Upper lobe of right lung (tissue), 1 donor: ENCODE data around the gene OR2F2. TPM values are rescaled to one million over a fixed set of nuclear protein-coding genes. Genes with fewer than 3 reads are reported as not detected.

Source experiments
- ATAC-seq: fragments of 200-7000 bp; cut with Tn5 transposase; one replicate; pipeline ENCODE4 v1.9.1; 2020; ENCODE audit warnings: mild to moderate bottlenecking, moderate library complexity
- DNase-seq: peaks from one replicate; pipeline ENCODE4 v3.0.0-alpha.2; 2020
- H3K27ac ChIP-seq: fragments of 200-600 bp; one replicate; pipeline ENCODE4 v1.8.0; 2022
- H3K27me3 ChIP-seq: fragments of 200-600 bp; one replicate; pipeline ENCODE4 v1.8.0; 2022; ENCODE audit warnings: mild to moderate bottlenecking
- H3K36me3 ChIP-seq: fragments of 200-600 bp; one replicate; pipeline ENCODE4 v1.8.0; 2022
- H3K4me1 ChIP-seq: fragments of 200-600 bp; one replicate; pipeline ENCODE4 v1.8.0; 2022
- H3K4me3 ChIP-seq: fragments of 200-600 bp; one replicate; pipeline ENCODE4 v1.8.0; 2022; ENCODE audit warnings: mild to moderate bottlenecking
- H3K9me3 ChIP-seq: fragments of 200-600 bp; one replicate; pipeline ENCODE4 v1.8.0; 2022
- CTCF ChIP-seq: fragments of 200-600 bp; IDR thresholded peaks from one replicate; pipeline ENCODE4 v1.8.0; 2022; ENCODE audit warnings: antibody characterized with exemption
- intact Hi-C: fragments of 100-400 bp; cut with DNase I; formaldehyde crosslinking; loops from one replicate; pipeline ENCODE4 v1.11.0; 2022
- total RNA-seq: library from RNA; stranded (reverse); fragmentation: NEBNext Ultra II Directional; extraction: Animal tissue kit (Norgen Biotek cat#: 25700); gene quantifications from one replicate; pipeline ENCODE4 v1.2.1, GENCODE V29; 2021
- donor health status: DM: no; HTN: yes; CAD: no; lungs with severe emphysema.

OR2F2 gene
- total RNA-seq, 1 donor from 2014 or later, result not detected

DNA sequence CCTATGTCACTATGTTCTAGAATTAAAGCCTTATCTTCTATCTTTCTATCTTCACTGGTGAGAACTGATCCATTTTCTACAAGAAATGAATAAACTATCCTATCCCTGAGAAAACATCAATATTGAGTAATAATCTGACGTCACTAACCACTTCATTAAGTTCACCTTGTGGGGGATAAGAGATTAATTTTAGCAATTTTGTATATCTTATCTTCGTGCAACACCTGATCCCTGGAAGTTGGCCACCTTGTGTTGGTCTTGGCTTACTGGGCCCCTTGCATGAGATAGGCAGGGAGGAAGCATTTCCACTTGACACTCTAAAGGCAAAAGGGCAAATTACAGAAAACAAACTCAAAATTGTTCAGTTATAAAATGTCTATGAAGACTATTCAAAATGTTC is 45.0 kb downstream of the OR2F2 start:
- H3K9me3 ChIP-seq, result no peaks in the 10 kb centered on the region
- no peaks in the 10 kb centered on the region for H3K27me3 ChIP-seq
- no peak for DNase-seq
- no peak overlapping the region for H3K4me3 ChIP-seq
- no peak for ATAC-seq
- H3K36me3 ChIP-seq, result no peaks in the 10 kb centered on the region
- H3K27ac ChIP-seq, result no peak overlapping the region
- no peak for TF ChIP-seq CTCF
- intact Hi-C loops, result no loop called here
- H3K4me1 ChIP-seq, result no peaks in the 10 kb centered on the region

DNA sequence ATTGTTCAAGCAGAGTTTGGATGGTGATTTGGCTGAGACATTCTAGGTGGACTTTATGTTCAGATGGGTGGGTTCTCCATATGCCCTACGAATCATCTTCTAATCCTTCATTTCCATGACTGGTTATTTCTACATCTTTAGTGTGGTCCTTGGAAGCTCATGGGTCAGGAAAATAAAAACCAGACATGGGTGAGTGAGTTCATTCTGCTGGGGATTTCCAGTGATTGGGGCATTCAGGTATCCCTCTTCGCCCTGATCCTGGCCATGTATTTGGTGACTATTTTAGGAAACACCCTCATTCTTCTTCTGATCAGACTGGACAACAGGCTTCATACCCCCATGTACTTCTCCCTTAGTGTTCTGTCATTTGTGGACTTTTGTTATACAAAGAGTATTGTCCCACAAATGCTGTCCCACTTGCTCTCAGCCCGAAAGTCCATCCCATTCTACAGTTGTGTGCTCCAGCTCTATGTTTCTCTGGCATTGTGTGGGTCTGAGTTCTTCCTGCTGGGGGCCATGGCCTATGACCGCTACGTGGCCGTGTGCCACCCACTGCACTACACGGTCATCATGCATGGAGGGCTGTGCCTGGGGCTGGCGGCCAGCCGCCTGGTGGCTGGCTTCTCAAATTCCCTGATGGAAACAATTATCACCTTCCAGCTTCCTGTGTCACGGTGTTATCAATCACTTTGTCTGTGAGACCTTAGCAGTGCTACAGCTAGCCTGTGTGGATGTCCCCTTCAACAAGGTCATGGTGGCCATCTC is 45.9 kb downstream of the OR2F2 start:
- ATAC-seq (no peak), DNase-seq (no peak)
- H3K27me3 ChIP-seq, result no peaks in the 10 kb centered on the region
- H3K27ac ChIP-seq, result no peak overlapping the region
- intact Hi-C loops, result no loop called here
- no peaks in the 10 kb centered on the region for H3K4me1 ChIP-seq
- no peak for TF ChIP-seq CTCF
- no peaks in the 10 kb centered on the region for H3K9me3 ChIP-seq
- no peak overlapping the region for H3K4me3 ChIP-seq
- H3K36me3 ChIP-seq, result no peaks in the 10 kb centered on the region

GRCh38 chr7:143983960-143984359 is 48.9 kb downstream of the OR2F2 start:
- H3K9me3 ChIP-seq, result no peaks in the 10 kb centered on the region
- H3K27me3 ChIP-seq, result no peaks in the 10 kb centered on the region
- intact Hi-C loops, result no loop called here
- TF ChIP-seq CTCF, result no peak
- no peak overlapping the region for H3K4me3 ChIP-seq
- ATAC-seq, result no peak
- no peak overlapping the region for H3K27ac ChIP-seq
- no peaks in the 10 kb centered on the region for H3K36me3 ChIP-seq
- H3K4me1 ChIP-seq, result no peaks in the 10 kb centered on the region
- DNase-seq, result no peak

Other genes starting within 250 kb of the OR2F2 start
- gene CTAGE6, start 177.5 kb upstream of the OR2F2 start, total RNA-seq, result 0.52 TPM
- gene TCAF1, start 33.1 kb upstream of the OR2F2 start, total RNA-seq, result 42.6 TPM
- not detected for gene OR2F1, start 19.6 kb downstream of the OR2F2 start, total RNA-seq
- not detected for gene OR6B1, start 65.1 kb downstream of the OR2F2 start, total RNA-seq
- gene OR2A5, start 113.7 kb downstream of the OR2F2 start, total RNA-seq, result not detected
- not detected for gene OR2A25, start 134.6 kb downstream of the OR2F2 start, total RNA-seq
- not detected for gene OR2A12, start 151.0 kb downstream of the OR2F2 start, total RNA-seq
- not detected for gene OR2A2, start 174.3 kb downstream of the OR2F2 start, total RNA-seq
- gene OR2A14, start 187.9 kb downstream of the OR2F2 start, total RNA-seq, result not detected
- 9.5 TPM for gene CTAGE4, start 248.2 kb downstream of the OR2F2 start, total RNA-seq